Adipose tissue (tissue), 3 donors: ENCODE measurements around the gene GBE1. TPM values are rescaled to one million over a fixed set of nuclear protein-coding genes. Genes with fewer than 3 reads are reported as not detected.
"Not testable (repeated sequence)": the region's sequence is repeated elsewhere in the genome, so short reads cannot be mapped to it uniquely, and the experiment has no call there.

ENCODE experiments used
- H3K27ac ChIP-seq: one replicate; pipeline ENCODE4 v1.5.1; 2013; ENCODE audit warnings: low read depth, low read length
- WGBS, 3 donors: extraction: QIAGEN DNeasy Blood & Tissue Kit; methylation state at CpG; one replicate each; pipeline ENCODE4 v1.1.7; 2013; 5-methylcytosine and 5-hydroxymethylcytosine counted together
- polyA plus RNA-seq, 3 donors: library from polyadenylated mRNA; stranded (reverse); fragments of 200-250 nt; gene quantifications; one replicate each; pipeline ENCODE4 v1.2.3, GENCODE V29; 2013
- donor health status: healthy with polysubstance abuse.
- donor health status: Bipolar disorder and iron deficiency.
- donor health status: healthy.

Gene GBE1
- 10 to 100 TPM; 18.2 to 73.2 (median 36.4) TPM for polyA plus RNA-seq

DNA sequence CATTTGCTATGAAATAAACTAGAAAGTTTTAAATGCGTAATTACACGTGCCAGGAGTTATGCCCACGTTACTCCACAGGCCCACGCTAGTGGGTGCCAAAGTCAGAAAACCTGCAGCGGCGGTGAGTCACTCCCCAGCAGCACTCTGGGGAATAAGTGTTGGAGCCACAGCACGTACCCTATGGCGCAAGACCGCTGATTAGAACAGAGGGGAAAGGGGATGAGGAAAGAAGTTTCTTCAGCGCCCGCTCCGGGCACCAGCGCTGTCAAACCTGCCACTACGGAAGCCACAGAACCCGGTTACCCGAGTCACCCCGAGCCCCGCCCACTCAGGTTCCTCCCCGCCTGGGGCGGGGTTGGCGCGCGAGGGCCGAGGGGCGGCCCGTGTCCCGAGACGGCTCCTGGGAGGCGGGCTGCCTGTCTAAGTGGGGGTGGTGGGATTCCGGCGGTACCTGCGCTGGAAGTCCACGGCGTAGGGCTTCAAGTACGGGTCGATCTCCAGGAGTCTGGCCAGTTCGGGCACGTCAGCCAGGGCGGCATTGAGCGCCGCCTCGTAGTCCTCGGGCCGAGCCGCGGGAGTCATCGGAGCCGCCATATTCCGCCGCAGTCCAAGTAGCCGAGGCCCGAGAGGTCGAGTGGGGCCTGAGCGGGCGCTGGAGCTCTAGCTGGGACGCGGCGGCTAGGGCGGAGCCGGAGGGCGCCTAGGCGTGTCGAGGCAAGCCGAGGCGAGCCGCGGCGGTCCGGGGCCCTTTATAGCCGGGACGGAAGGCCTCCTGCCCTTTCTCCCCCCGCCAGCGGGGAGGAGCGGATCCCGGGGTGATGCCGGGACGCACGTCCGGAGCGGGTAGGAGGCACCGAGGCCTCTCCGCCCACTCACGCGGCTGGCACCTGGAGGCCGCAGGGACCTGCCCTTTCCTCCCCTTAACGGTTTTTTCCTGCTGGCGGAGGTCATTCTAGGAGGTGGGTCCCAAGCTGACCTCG lies at the start of gene GBE1:
GBE1 (minus strand) TSS at position 722 of the 980 bp plus-strand sequence; CDS start at position 594, 128 bp downstream.
- peak within 1 kb of the TSS; percentile 68 for H3K27ac ChIP-seq
- WGBS, 3 donors, result 0% methylated on average over 87 to 88 of the region's 88 CpGs

DNA sequence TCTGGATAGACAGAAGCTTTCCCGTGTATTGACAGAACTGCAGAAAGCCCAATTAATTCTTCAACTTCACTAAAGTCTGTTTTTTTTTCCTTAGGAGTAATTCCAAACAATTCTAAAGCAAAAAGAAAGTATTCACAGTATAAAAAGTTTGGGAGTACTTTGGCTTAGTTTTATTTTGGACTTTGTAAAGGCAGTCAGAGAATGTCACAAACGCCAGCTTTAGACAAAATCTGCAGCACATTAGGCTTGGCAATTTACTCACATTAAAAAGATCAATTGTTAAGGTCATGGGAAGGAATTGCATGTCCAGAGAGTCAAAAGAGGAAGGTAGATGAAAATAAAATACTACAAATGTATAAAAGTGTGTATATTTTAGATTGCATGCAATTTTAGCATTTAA lies 47.5 kb upstream of the GBE1 start:
- 64 to 80% (median 66%) methylated on average over 2 of the region's 2 CpGs for WGBS, 3 donors
- no peak overlapping the region for H3K27ac ChIP-seq

DNA sequence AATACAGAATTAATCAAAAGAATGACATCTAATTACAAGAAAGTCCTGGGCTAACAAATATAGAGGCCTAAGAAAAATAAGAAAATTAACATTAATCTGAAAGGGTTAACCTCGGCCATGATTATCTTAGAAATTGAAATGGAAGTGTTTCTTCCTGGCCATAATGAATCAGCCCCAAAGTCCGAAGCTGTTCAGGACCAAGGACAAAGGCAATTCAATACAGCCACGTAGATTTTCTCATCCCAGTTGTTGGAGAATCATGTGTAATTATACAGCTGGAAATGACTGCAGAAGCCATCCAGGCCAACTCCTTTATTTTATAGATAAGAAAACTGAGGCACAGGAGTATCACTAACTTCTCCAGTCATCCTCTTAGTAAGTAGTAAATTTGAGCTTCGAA lies 38.0 kb upstream of the GBE1 start:
- 41 to 59% (median 54%) methylated on average over 4 of the region's 4 CpGs for WGBS, 3 donors
- H3K27ac ChIP-seq, result no peak overlapping the region

DNA sequence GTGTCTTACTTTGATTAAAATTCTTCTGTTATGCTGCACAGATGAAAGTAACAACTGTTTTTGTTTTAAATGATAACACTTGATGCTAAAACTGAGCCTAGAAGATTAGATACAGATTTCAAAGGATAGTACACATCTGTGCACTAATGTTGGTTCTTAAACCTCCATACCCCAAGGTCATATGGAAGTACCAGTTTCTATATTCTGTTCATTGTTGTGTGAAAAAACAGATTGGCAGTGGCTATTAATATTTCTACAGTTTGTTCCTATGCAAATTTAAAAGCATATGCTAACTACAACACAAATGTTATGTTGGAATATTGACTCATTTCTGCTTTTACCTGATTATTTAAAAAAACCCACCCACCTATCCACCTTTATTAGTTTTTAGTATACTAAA lies 32.0 kb upstream of the GBE1 start:
- no peak overlapping the region for H3K27ac ChIP-seq

DNA sequence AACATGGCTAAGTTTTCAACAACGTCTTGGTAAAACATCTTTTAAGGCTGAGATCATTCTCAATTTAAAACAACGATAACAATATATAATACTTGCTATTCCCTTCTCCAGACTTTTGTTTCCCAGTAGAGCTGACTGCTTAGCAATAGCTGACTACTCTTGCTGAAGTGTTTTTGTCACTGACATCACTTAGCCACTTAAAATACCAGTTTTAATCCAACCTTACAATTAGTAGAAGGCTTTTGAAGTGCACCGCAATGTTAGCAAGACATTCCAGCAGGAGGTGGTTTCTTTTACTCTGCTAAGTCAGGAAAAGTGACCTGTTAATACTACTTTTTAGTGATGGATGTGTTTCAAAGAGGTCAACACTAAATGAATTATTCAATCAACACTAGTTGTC lies 28.7 kb upstream of the GBE1 start:
- H3K27ac ChIP-seq, result no peak overlapping the region
- WGBS, 3 donors, result 41 to 66% (median 45%) methylated on average over 3 of the region's 3 CpGs

DNA sequence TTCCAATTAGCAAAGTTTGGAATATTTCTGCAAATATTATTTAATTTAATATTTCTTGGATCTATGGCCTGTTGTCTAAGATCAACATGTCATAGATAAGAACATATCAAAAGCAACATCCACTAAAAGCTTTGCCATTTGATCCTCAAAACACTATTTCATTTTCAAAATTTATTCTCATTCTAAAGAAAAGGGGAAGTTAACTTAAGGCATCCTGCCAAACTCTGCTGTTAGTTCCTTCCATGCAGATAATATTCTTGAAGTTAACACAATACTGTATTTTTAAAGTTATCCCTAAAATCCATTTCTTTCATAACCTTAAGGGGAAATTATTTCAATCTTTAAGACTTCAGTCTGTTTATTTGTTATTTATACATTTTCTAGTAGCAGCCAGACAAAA lies 28.2 kb upstream of the GBE1 start:
- H3K27ac ChIP-seq, result no peak overlapping the region

DNA sequence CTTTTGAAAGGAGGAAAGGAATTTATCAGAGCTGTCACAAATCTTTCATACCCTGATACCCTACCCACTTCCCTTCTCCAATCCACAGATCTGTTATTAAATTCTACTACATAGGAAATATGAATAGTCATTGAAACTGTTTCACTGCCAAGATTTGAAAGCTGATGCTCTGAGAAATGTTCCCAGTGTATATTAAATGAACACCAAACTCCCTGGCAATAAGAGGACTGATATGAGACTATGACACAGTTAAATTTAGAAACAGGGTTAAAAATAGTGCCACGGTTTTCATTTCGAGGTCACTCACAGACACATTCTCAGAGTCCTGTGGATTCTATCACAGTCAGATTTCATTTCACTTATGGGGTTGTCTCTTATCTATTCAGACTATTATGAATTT lies 27.2 kb upstream of the GBE1 start:
- H3K27ac ChIP-seq, result no peak overlapping the region
- WGBS, 3 donors, result 20 to 27% (median 20%) methylated on average over 2 of the region's 2 CpGs

DNA sequence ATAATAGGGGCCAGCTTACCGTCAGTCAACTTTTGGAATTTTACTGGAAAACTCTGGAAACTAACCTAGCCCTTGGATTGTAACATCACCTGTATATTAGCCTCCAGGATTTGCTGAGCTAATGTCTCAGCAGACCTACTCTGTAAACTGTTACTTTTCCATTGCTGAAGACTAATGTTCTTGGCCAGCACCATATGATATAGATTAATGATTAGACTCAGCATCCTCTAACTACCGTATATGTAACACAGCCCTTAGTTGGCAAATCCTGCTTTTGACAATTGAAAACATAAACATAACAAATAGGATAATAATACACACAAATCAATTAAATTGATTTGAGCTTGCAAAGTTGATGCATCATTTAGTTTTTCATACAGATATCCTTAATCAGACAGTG lies 26.6 kb upstream of the GBE1 start:
- no peak overlapping the region for H3K27ac ChIP-seq
- 79 to 83% (median 83%) methylated on average over 2 of the region's 2 CpGs for WGBS, 3 donors

DNA sequence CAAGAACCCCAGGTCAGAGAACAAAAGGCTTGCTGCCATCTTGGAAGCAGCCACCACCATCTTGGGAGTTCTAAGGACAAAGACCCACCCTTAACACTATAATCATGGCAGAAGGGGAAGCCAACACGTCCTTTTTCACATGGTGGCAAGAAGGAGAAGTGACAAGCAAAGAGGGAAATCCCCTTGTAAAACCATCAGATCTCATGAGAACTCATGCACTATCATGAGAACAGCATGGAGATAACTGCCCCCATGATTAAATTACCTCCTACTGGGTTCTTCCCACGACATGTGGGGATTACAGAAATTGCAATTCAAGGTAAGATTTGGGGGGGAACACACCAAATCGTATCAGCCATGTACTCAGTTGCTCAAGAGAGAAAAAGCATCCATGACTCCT lies 21.1 kb upstream of the GBE1 start:
- 14 to 31% (median 30%) methylated on average over 3 of the region's 3 CpGs for WGBS, 3 donors
- H3K27ac ChIP-seq, result no peak overlapping the region

DNA sequence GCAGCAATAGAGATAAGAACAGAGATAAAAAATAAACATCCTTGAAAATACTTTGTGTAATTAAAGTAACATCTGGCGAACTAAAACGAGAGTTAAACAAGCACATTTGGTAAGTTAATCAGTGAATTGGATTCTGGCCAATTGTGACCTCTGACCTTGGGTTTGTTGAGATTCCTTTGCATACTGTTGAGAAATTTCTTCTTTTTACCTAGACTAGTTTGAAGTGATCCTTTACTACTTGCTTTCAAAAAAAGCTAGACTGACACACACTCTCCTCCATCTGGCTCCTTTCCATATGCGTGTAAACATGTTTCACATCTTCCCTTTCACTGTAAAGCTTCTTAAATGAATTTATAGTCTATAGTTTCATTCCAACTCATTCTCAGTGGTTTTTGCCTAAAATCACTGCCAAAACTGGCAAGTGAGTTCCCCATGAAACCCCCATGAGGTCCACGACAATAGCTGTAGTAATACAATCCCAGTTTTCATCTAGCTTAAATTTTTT lies 17.3 kb upstream of the GBE1 start:
- 33 to 54% (median 42%) methylated on average over 4 of the region's 4 CpGs for WGBS, 3 donors
- H3K27ac ChIP-seq, result no peak overlapping the region

DNA sequence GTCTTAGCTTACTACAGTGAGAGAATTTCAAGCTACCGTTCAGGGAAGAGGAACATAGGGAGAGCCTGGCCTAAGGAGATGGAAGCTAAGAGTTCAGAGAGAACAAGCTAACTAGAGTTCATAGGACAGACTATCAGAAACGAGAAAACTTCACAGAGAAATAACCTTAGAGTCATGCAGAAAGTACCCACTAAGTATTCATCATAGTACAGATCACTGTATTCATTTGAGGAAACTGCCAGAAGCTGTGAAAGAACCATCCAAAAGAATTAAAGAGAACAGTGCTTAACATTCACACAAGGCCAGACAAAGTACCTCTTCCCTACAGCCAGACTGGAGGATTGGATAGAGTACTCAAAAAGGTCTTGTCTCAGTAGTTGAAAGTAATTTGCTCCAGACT lies 15.2 kb upstream of the GBE1 start:
- no peak overlapping the region for H3K27ac ChIP-seq
- WGBS, 3 donors, result 84 to 93% (median 85%) methylated on average over 2 of the region's 2 CpGs

DNA sequence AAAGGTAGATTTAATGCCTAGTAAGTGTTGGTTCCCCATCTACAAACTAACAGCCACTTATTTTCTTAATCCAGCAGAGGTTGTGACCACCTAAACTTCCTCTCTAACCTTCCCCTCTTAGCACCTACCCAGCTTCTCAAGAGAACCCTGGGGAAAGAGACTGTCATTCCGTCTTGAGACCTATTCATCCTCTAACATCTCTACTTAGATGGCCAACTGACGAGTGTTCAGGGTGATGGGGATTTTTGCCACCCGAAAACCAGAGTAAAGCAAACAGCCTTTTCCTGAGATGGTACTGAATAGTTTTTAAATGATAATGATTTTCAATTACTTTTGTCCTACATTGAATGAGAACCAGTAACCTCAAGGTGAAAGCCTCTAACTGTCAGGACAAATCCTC lies 9.3 kb upstream of the GBE1 start:
- 90 to 94% (median 92%) methylated on average over 3 of the region's 3 CpGs for WGBS, 3 donors

DNA sequence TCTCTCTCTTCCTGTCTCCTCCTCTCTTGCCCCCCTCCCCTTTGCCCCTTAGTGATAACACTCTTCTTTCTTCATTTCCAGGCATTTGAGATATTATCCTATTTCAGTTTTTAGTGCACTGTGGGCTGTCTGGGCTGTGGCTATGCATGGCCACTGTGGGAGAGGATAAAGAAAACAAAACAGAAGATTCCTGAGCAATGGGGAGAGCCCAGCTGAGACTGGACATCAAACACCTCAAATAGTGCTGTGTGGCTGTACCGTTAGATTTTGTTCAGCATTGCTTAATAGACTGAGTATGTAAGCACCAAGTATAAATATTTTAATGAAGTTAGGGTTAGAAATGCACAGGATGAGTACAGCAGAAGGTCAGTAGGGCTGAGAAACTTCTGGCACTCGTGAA lies 7.9 kb upstream of the GBE1 start:
- WGBS, 3 donors, result 70 to 77% (median 73%) methylated on average over 2 of the region's 2 CpGs
- H3K27ac ChIP-seq, result no peak overlapping the region

More for the DNA sequence above, 9.3 kb upstream of the GBE1 start:
- H3K27ac ChIP-seq, result no peak overlapping the region

DNA sequence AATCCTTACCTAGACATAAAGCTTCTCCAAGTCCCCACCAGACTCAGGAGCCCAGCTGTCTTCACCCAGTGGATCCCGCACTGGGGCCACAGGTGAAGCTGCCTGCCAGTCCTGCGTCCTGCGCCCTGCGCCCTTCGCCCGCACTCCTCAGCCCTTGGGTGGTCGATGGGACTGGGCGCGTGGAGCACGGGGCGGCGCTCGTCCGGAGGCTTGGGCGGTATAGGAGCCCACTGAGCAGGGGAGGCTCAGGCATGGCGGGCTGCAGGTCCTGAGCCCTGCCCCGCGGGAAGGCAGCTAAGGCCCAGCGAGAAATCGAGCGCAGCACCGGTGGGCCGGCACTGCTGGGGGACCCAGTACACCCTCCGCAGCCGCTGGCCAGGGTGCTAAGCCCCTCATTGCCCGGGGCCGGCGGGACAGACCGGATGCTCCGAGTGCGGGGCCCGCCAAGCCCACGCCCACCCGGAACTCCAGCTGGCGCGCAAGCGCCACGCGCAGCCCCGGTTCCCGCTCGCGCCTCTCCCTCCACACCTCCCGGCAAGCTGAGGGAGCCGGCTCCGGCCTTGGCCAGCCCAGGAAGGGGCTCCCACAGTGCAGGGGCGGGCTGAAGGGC lies 5.9 kb upstream of the GBE1 start:
- H3K27ac ChIP-seq, result not testable (repeated sequence)
- WGBS, 3 donors, result 97 to 98% (median 98%) methylated on average over 36 to 47 of the region's 47 CpGs

DNA sequence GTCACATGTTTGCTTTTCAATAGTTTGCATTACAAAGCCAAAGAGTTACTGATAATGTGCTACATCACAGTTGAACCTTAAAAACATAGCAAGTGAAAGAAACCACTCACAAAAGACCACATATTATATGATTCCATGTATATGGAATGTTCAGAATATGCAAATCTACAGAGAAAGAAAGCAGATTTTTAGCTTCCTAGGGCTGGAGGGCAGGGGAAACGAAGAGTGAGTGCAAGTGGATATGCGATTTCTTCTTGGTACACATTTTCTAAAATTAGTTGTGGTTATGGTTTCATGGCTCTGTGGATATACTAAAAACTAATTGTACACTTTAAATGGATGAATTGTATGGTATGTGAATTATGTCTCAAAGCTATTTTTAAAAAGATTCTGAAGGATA lies 4.0 kb upstream of the GBE1 start:
- no peak overlapping the region for H3K27ac ChIP-seq
- 86 to 97% (median 88%) methylated on average over 2 of the region's 2 CpGs for WGBS, 3 donors

DNA sequence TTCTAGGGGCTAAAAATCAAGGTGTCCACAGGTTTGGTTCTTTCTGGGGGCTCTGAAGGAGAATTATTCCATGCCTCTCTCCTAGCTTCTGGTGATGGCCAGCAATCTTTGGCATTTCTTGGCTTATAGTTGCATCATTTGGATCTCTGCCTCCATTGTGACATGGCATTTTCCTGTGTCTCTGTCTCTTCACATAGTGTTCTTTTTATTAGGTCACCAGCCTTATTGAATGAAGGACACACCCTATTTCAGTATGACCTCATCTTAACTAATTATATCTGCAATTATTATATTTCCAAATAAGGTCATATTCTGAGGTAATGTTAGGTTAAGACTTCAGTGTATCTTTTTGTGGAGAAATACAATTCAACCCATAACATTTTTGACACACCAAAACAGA lies 3.2 kb upstream of the GBE1 start:
- H3K27ac ChIP-seq, result no peak overlapping the region

DNA sequence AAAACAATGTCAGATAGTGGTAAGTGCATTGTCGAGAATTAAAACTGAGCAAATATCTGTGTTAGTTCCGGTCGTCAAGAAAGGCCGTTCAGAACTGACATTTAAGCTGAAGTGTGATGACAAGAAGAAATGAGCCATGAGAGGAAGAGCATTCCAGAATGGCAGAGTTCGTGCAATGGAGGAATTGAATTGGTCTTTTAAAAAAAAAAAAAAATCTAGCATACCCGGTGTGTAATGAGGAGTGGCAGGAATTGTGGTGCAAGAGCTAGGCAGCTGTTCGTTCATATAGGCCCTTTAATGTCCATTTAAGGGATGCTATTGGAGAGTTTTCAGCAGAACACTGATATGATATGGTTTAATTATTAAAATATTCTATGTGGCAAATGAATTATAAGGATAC lies 2.6 kb upstream of the GBE1 start:
- no peak overlapping the region for H3K27ac ChIP-seq
- WGBS, 3 donors, result 82 to 91% (median 87%) methylated on average over 7 of the region's 7 CpGs

DNA sequence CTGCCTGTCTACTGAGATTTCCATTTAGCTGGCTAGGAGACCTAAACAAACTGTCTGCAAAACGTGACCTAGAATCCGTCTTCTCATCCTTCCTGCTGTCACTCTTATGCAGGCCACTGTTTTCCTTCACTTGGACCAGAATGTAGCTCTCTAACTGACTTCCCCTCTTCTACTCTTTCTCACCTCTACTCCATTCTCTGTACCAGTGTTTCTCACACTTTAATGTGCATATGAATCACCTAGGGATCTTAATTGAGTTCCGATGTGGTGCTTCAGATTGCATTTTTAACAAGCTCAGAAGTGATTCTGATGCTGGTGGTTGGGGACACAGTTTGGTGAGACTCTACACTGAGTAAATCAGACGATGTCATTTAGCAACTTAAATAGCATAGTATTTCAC lies 1.6 kb upstream of the GBE1 start:
- no peak overlapping the region for H3K27ac ChIP-seq
- WGBS, 3 donors, result 58 to 89% (median 65%) methylated on average over 4 of the region's 4 CpGs

DNA sequence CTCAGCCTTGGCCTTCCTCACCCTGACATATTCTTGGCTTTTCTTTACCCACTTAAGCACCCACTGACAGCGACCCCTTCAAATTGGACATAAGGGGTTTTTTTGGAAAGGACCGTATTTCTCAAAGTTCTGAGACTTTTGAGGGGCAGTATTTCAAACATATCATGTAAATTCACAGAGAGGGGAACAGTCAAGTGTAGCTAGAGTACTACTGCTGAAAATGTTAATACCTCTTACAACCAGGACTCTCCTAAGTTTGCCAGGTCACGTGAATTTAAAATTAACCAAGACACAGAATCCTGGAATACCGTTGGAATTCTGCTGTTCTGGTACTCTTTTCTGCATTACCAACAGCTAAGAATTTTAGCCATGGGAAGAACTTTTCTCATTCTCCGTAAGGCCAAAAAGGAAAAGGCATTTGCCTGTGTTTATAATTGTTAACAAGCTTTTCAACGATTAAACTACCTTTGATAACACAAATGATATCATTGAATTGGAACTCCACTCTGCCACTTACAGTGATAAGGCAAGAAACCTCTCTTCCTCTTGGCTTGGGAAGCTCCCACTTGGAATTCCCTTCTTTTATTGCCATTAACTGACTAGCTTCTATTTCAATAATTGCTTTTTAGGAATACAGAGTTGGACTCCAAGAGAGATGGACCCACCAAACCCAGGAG lies 597 bp upstream of the GBE1 start:
- H3K27ac ChIP-seq, result peak overlapping the region; percentile 68
- WGBS, 3 donors, result 13 to 36% (median 30%) methylated on average over 6 of the region's 6 CpGs
